Measurements from ENCODE around the gene SERINC5. TPM values are rescaled to one million over a fixed set of nuclear protein-coding genes. Genes with fewer than 3 reads are reported as not detected.
"Not testable (repeated sequence)": the region's sequence is repeated elsewhere in the genome, so short reads cannot be mapped to it uniquely, and the experiment has no call there.

The SERINC5 gene
- total RNA-seq, 6 experiments from 2014 or later: 16.4 to 28.1 (median 19.9) TPM

GRCh38 chr5:80154749-80155148 is 101.1 kb downstream of the SERINC5 start:
- H3K27ac Mint-ChIP-seq: no peak overlapping the region
- peaks cover 5% of the 10 kb centered on the region; the same call in 1 of the 2 replicates for H3K36me3 Mint-ChIP-seq (ENCODE audit: low read depth)
- TF ChIP-seq CTCF (IDR thresholded peaks at IDR 0.05): no peak
- DNase-seq: no peak
- H3K4me3 Mint-ChIP-seq: no peak overlapping the region
- H3K27me3 Mint-ChIP-seq (ENCODE audit: insufficient read depth): no peaks in the 10 kb centered on the region
- H3K4me1 Mint-ChIP-seq (ENCODE audit: low read depth): no peaks in the 10 kb centered on the region
- H3K9me3 Mint-ChIP-seq: no peaks in the 10 kb centered on the region

GRCh38 chr5:80154289-80154688 is 101.6 kb downstream of the SERINC5 start:
- H3K4me1 Mint-ChIP-seq (ENCODE audit: low read depth); H3K36me3 Mint-ChIP-seq (ENCODE audit: low read depth); DNase-seq; H3K9me3 Mint-ChIP-seq; H3K27ac Mint-ChIP-seq; H3K27me3 Mint-ChIP-seq (ENCODE audit: insufficient read depth); H3K4me3 Mint-ChIP-seq: not testable (repeated sequence)

GRCh38 chr5:80153586-80154126 is 102.2 kb downstream of the SERINC5 start:
- Mint-ChIP-seq H3K4me3 (no peak overlapping the region), H3K27ac (no peak overlapping the region), H3K36me3 (ENCODE audit: low read depth) (peaks cover 5% of the 10 kb centered on the region; the same call in 1 of the 2 replicates), H3K4me1 (ENCODE audit: low read depth) (no peaks in the 10 kb centered on the region), H3K27me3 (ENCODE audit: insufficient read depth) (no peaks in the 10 kb centered on the region), H3K9me3 (no peaks in the 10 kb centered on the region)
- TF ChIP-seq CTCF (IDR thresholded peaks at IDR 0.05): no peak
- DNase-seq: no peak

- H3K27ac Mint-ChIP-seq: no peak overlapping the region
- no peak for TF ChIP-seq CTCF (IDR thresholded peaks at IDR 0.05)
- H3K9me3 Mint-ChIP-seq: no peaks in the 10 kb centered on the region
- H3K4me1 Mint-ChIP-seq (ENCODE audit: low read depth): no peaks in the 10 kb centered on the region
- H3K27me3 Mint-ChIP-seq (ENCODE audit: insufficient read depth): no peaks in the 10 kb centered on the region
- no peak overlapping the region for H3K4me3 Mint-ChIP-seq
- peaks cover 5% of the 10 kb centered on the region; the same call in 1 of the 2 replicates for H3K36me3 Mint-ChIP-seq (ENCODE audit: low read depth)
- no peak for DNase-seq
These were observed 103.1 kb downstream of the SERINC5 start for GRCh38 chr5:80152778-80153177.

GRCh38 chr5:80151890-80152289 is 104.0 kb downstream of the SERINC5 start:
- no peak for TF ChIP-seq CTCF (IDR thresholded peaks at IDR 0.05)
- Mint-ChIP-seq H3K9me3 (no peaks in the 10 kb centered on the region), H3K36me3 (ENCODE audit: low read depth) (peaks cover 5% of the 10 kb centered on the region; the same call in 1 of the 2 replicates), H3K27ac (no peak overlapping the region), H3K4me3 (no peak overlapping the region), H3K4me1 (ENCODE audit: low read depth) (no peaks in the 10 kb centered on the region), H3K27me3 (ENCODE audit: insufficient read depth) (no peaks in the 10 kb centered on the region)
- no peak for DNase-seq

- H3K27ac Mint-ChIP-seq: no peak overlapping the region
- H3K4me3 Mint-ChIP-seq: no peak overlapping the region
- TF ChIP-seq CTCF (IDR thresholded peaks at IDR 0.05): no peak
- H3K36me3 Mint-ChIP-seq (ENCODE audit: low read depth): peaks cover 5% of the 10 kb centered on the region; the same call in 1 of the 2 replicates
- no peaks in the 10 kb centered on the region for H3K4me1 Mint-ChIP-seq (ENCODE audit: low read depth)
- no peak for DNase-seq
- no peaks in the 10 kb centered on the region for H3K27me3 Mint-ChIP-seq (ENCODE audit: insufficient read depth)
- H3K9me3 Mint-ChIP-seq: no peaks in the 10 kb centered on the region
These were observed 105.1 kb downstream of the SERINC5 start for GRCh38 chr5:80150731-80151130.
